GM19397 (cell line): ENCODE data around the gene PIP5K1A.

Experiments used
- ATAC-seq: cut with Tn5 transposase; IDR thresholded peaks from one replicate; pipeline ENCODE4 v1.9.1; 2021; ENCODE audit warnings: mild to moderate bottlenecking, moderate library complexity; ENCODE audit not compliant: unreplicated experiment

The PIP5K1A gene

GRCh38 chr1:151287767-151288500 lies 89.6 kb downstream of the PIP5K1A start:
- no peak for ATAC-seq

DNA sequence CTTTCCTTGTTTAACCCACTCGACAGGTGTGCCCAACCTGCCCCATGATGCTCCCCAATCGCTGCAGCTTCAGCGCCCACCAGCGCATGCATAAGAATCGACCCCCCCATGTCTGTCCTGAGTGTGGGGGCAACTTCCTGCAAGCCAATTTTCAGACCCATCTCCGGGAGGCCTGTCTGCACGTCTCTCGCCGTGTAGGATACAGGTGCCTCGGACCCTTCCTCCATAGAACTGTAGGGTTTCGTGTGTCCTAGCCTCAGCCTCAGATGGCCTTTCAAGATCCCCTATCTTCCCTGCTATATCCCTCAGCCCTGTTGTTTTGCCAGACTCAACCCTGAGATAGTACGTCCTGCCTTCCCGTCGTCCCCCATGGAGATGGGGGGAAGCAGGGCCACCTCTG lies 90.2 kb downstream of the PIP5K1A start:
- ATAC-seq, result no peak

- no peak for ATAC-seq
These were observed 91.0 kb downstream of the PIP5K1A start for GRCh38 chr1:151289080-151289935.

DNA sequence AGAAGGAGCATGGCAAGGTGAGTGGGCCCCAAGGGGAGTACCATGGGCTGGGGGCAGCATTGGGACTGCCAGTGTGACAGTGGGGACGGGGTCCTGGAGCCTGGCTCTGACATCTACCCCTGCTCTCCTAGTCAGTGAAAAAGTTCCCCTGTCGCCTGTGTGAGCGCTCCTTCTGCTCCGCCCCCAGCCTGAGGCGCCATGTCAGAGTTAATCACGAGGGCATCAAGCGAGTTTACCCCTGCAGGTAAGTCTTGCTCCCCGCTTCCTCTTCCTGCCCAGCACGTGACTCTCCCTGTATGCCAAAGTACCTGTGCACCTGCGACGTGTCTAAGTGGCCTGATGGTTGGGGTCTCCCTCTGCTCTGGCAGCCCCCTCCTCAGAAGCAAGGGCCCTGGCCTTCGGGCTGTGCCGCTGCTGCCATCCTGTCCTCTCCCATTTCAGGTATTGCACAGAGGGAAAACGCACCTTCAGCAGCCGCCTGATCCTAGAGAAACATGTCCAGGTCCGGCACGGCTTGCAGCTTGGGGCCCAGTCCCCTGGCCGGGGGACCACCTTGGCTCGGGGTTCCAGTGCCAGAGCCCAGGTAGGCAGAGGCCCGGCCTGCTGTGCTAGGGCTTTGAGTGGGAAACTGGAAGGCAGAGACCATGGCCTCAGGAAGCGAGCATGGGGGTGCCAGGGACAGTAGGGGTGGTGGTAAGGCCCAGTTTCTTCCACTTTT lies 91.8 kb downstream of the PIP5K1A start:
- ATAC-seq, result no peak

DNA sequence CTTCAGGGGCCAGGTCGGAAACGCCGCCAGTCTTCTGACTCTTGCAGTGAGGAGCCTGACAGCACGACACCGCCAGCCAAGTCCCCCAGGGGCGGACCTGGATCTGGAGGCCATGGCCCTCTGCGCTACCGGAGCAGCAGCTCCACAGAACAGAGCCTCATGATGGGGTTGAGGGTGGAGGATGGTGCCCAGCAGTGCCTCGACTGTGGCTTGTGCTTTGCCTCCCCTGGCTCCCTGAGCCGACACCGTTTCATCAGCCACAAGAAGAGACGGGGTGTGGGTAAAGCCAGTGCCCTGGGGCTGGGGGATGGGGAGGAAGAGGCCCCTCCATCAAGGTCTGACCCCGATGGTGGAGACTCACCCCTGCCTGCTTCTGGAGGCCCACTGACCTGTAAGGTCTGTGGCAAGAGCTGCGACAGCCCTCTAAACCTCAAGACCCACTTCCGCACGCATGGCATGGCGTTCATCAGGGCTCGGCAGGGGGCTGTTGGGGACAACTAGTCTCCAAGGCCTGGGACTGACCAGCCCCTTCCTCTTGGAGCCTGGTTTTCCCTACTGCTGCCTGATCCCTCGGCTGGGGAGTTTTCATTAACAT lies 92.5 kb downstream of the PIP5K1A start:
- ATAC-seq, result no peak

DNA sequence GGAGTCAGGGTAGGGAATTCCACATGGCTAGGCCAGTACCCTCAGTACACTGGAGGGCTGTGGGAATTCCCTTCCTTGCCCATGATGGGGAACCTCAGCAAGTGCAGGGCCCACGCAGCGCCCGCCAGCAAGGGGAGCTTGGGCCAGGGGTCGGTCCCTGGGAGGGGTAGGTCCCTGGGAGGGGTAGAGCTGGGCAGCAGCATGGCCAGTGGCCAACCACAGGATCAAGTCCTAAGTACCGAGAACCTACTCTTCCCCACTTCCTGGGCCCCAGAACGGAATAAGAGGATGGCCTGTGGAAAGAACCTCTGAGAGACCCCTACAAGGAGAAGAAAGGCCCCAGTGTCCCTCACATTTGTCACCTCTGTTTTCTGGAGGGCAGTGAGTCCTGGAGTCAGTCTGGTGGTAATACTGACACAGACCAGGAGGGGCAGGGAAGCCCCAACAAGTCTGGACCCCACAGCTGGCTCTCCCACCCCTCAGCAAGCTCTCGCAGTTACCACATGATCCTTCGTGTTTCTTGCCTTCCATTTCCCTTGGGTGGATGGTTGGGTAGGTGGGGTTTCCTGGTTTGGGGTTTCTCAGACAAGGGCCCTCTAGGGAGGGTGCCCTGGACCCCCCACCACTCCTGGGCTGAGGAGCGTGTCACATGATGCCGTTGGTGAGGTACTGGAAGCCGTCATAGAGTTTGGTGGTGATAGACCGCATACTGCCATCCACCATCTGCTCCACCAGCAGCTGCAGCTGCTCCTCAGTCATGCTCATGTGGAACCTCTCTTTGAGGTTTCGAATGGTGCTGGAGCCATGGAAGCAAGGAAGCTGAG lies 94.1 kb downstream of the PIP5K1A start:
- ATAC-seq, result no peak

GRCh38 chr1:151293093-151293492 lies 94.7 kb downstream of the PIP5K1A start:
- ATAC-seq, result no peak

DNA sequence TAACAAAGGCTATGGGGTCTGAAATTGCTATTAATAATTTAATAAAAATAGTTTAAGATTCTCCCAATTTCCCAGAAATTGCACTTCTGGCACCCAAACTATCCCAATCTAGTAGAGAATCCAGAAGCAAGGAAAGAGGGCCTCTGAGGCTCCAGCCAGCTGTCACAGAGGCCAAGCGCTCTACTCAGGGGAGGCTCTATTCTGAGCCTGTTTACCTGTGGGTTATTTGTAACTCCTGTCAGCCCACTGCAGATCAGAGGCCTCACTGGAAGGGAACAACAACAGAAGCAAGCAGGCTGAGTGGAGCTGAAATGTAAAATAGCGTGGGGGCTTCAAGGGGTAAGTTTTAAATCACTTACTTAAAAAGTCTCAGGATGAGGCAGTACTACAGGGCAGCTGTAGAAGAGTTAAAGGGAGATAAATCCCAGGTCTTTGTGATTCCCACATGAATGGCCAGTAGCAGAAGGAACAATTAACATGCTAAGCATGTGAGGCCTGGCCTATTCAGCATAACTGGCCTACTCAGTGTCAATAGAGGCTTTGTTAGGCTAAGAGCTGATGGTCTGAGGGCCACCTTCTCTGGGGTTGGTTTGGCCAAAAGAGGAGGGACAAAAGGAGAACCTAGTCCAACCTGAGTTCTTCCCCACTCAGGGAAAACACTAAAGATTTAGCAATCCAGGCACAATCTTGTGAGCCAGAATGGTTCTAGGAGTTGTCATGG lies 96.5 kb downstream of the PIP5K1A start:
- ATAC-seq, result no peak
